Tibial nerve (tissue), 4 donors: Measurements from ENCODE around the gene TP73.

ENCODE experiments used
- EP300 ChIP-seq, 2 donors: sonication (generic); formaldehyde crosslinking; IDR thresholded peaks; one replicate each; pipeline ENCODE4 v1.6.1; 2017; ENCODE audit warnings: antibody characterized with exemption in 2 of 2, mild to moderate bottlenecking in 1 of 2
- TF ChIP-seq, protein P1 (sequence below), 5 experiments: fragments of 200-600 bp in 3 of 5; fragments of 450-650 bp in 2 of 5; sonication (generic) in 3 of 5; IDR thresholded peaks; one replicate each; pipeline ENCODE4 v1.5.1; 2016 to 2019; ENCODE audit warnings: antibody characterized with exemption in 5 of 5, mild to moderate bottlenecking in 3 of 5, moderate library complexity in 2 of 5

GRCh38 chr1:3616861-3617260 is 35.5 kb upstream of the TP73 start:
- TF ChIP-seq, protein P1, sequence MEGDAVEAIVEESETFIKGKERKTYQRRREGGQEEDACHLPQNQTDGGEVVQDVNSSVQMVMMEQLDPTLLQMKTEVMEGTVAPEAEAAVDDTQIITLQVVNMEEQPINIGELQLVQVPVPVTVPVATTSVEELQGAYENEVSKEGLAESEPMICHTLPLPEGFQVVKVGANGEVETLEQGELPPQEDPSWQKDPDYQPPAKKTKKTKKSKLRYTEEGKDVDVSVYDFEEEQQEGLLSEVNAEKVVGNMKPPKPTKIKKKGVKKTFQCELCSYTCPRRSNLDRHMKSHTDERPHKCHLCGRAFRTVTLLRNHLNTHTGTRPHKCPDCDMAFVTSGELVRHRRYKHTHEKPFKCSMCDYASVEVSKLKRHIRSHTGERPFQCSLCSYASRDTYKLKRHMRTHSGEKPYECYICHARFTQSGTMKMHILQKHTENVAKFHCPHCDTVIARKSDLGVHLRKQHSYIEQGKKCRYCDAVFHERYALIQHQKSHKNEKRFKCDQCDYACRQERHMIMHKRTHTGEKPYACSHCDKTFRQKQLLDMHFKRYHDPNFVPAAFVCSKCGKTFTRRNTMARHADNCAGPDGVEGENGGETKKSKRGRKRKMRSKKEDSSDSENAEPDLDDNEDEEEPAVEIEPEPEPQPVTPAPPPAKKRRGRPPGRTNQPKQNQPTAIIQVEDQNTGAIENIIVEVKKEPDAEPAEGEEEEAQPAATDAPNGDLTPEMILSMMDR (IDR thresholded peaks at IDR 0.05): no peak
- no peak for TF ChIP-seq EP300 (IDR thresholded peaks at IDR 0.05)
